GM18520 (cell line): ENCODE results near the gene KCNH5.

ENCODE experiments used
- ATAC-seq: cut with Tn5 transposase; IDR thresholded peaks from one replicate; pipeline ENCODE4 v1.9.1; 2021; ENCODE audit not compliant: unreplicated experiment

Gene KCNH5

GRCh38 chr14:62682208-62682607 lies 363.1 kb downstream of the KCNH5 start:
- ATAC-seq = no peak

DNA sequence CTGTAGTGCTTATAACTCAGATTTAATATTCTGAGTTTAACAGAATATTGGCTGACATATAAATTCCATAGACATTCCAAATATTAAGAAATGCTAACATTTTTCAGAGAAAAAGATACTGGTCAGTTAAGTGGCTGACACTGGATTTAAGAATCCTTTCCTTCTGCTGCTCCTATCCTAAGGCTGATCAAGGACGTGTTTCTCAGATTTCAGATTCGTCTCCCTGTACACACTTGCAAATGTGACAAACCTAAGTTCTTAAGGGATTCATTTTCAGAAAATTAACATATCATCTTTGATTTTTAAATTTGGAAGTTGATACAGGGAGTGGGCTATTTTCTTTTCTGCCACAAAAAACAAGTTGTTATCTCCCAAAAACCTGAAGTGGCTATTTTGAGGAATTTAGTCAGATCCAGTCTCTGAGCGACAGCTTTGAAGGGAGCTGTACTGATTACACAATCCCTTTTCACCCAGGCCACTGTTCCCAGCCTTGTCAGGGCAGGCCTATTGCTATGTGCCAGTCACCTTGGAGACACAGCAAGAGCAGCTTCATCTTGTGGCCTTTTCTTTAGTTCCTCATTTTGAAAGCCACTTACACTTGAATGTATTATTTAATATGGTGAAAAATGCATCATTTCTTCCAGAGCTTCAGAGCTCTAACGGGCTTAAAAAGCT lies 370.6 kb downstream of the KCNH5 start:
- no peak for ATAC-seq

GRCh38 chr14:62673014-62673755 lies 372.1 kb downstream of the KCNH5 start:
- ATAC-seq = no peak

GRCh38 chr14:62670526-62670925 lies 374.7 kb downstream of the KCNH5 start:
- no peak for ATAC-seq

GRCh38 chr14:62667421-62667914 lies 377.8 kb downstream of the KCNH5 start:
- no peak for ATAC-seq

DNA sequence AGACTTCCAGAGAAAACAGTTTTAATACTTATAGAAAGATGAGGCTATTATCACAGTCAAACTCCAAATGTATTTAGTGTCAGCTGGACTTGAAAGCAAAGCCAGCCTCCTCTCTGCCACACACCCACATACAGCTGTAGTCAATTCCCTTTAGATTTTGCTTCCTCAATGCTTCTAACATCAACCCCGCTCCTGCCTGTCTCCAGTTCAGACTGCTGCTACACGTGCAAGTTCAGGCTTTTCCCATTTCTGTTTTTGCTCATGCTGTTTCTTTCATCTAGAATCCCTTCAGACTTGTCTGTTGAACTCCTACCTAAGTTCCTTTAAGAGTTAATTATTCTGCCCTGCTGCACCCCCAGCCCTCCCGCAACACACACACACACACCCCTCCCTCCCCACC lies 380.0 kb downstream of the KCNH5 start:
- ATAC-seq = no peak

- no peak for ATAC-seq
Measured at GRCh38 chr14:62663456-62663821, 381.8 kb downstream of the KCNH5 start.

DNA sequence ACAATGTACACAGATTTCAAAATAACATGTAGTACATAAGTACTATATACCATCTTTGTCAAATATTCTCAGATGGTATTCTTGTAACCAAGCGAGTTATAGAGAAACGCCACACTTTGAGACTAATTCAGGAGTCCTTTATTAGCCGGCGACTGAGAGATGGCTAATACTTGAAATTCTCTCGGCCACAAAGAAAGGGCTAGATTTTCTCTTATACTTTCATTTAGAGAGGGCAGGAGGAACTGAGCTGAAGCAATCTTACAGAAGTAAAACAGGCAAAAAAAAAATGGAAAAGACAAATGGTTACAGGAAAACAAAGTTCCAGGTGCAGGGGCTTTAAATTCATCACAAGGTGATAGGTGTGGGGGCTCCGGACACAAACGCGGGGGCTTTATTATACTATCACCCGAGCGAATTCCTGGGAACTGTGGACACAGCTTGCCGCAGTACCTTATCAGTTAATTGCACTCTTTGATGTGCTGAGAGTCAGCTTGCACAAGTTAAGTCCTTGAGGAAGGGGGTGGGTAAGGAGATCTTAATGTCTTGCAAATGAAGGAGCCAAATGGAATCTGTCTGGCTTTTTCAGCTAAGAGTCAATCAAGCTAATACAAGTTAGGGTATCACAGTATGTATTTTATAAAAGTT lies 382.3 kb downstream of the KCNH5 start:
- no peak for ATAC-seq

DNA sequence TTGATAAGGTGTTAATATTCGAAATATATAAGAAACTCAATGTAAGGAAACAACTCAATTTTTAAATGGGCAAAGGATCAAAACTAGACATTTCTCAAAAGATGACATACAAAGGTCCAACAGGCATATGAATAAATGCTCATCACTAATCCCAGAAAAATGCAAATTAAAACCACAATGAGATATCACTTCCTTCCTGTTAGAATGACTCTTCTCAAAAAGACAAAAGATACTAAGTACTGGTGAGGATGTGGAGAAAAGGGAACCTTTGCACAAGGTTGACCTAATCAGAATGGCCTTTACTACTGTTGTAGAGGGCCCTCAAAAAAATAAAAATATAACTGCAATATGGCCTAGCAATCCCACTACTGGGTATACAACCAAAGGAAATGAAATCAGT lies 383.4 kb downstream of the KCNH5 start:
- no peak for ATAC-seq

GRCh38 chr14:62658631-62659030 lies 386.6 kb downstream of the KCNH5 start:
- no peak for ATAC-seq

DNA sequence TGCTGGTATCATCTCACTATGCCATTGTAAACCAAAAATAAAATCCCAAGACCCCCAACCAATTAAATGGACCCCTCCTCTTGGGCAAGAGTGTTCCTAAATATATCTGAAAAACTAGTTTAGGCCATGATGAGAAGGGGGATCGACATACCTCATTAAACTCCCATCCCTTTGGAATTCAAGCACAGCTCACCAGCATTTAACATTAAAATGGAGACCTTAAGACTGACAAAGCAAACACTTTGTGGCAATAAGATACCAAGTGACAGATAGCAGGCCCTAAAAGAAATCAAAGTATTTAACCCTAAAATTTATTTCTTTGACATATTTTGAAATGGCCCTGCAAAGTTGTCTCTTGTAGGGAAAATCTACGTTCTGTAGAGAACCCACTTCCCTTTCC lies 387.9 kb downstream of the KCNH5 start:
- no peak for ATAC-seq

GRCh38 chr14:62655166-62655565 lies 390.1 kb downstream of the KCNH5 start:
- no peak for ATAC-seq

DNA sequence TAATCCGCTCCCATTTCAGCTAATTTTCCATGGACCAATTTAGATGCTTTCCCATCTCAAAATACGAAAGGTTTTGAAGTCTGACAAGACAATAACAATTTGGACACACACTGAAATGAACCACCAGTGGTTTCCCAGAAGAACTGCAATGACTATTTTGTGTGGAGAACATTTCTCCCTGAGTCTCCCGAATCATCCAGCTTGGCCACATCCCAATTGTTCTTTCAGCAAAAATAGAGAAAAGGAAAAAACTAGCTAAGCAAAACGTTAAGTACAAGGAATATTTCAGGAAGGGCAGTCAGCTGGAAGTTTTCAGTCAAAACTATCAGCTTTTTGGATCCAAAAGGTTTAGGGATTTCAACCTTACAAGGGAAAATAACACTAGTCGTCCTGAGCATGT lies 390.6 kb downstream of the KCNH5 start:
- ATAC-seq = no peak
